GM12873 (cell line): ENCODE data around the gene GRIK4.

Source experiments
- CTCF ChIP-seq: IDR thresholded peaks from 2 replicates; pipeline ENCODE4 v1.5.1; 2012; ENCODE audit warnings: low read depth, mild to moderate bottlenecking, moderate library complexity, low read length, control low read depth; ENCODE audit not compliant: insufficient read depth; ENCODE audit errors: missing control alignments

GRIK4 gene

GRCh38 chr11:120890609-120891320 is 379.2 kb downstream of the GRIK4 start:
- TF ChIP-seq CTCF, result no peak

GRCh38 chr11:120893440-120894201 is 382.1 kb downstream of the GRIK4 start:
- TF ChIP-seq CTCF, result no peak

- no peak for TF ChIP-seq CTCF
Observed at GRCh38 chr11:120894202-120894985, 382.8 kb downstream of the GRIK4 start.

- TF ChIP-seq CTCF, result no peak
Observed at GRCh38 chr11:120896687-120897086, 385.1 kb downstream of the GRIK4 start.

- TF ChIP-seq CTCF, result no peak
Observed at GRCh38 chr11:120898568-120898967, 387.0 kb downstream of the GRIK4 start.

GRCh38 chr11:120899720-120900119 is 388.2 kb downstream of the GRIK4 start:
- no peak for TF ChIP-seq CTCF

- no peak for TF ChIP-seq CTCF
Observed at GRCh38 chr11:120900643-120901042, 389.1 kb downstream of the GRIK4 start.
